NCI-H2171 treated with DMSO at 0.1 percent for 48 hours (cell line): Measurements from ENCODE around the gene COL25A1.
"Not testable (repeated sequence)": the region's sequence is repeated elsewhere in the genome, so short reads cannot be mapped to it uniquely, and the experiment has no call there.

Source experiments
- DNase-seq: peaks from one replicate; lab custom pipeline; 2025; lab: John Stamatoyannopoulos, UW

Gene COL25A1

GRCh38 chr4:108950158-108950915, 352.1 kb downstream of the COL25A1 start:
- DNase-seq, result no peak

- DNase-seq, result no peak
Observed at GRCh38 chr4:108947526-108947925, 354.9 kb downstream of the COL25A1 start.

- DNase-seq, result no peak
Observed at GRCh38 chr4:108946237-108946636, 356.2 kb downstream of the COL25A1 start.

GRCh38 chr4:108943976-108944591, 358.4 kb downstream of the COL25A1 start:
- DNase-seq, result no peak

GRCh38 chr4:108943371-108943770, 359.1 kb downstream of the COL25A1 start:
- no peak for DNase-seq

GRCh38 chr4:108941904-108942430, 360.5 kb downstream of the COL25A1 start:
- no peak for DNase-seq

- DNase-seq, result no peak
Observed at GRCh38 chr4:108940634-108941033, 361.8 kb downstream of the COL25A1 start.

GRCh38 chr4:108940149-108940548, 362.3 kb downstream of the COL25A1 start:
- no peak for DNase-seq

GRCh38 chr4:108937066-108937465, 365.4 kb downstream of the COL25A1 start:
- DNase-seq, result no peak

- DNase-seq, result not testable (repeated sequence)
Observed at GRCh38 chr4:108933925-108934324, 368.5 kb downstream of the COL25A1 start.

- DNase-seq, result no peak
Observed at GRCh38 chr4:108933046-108933445, 369.4 kb downstream of the COL25A1 start.

- no peak for DNase-seq
Observed at GRCh38 chr4:108931926-108932325, 370.5 kb downstream of the COL25A1 start.

- DNase-seq, result no peak
Observed at GRCh38 chr4:108930186-108930585, 372.3 kb downstream of the COL25A1 start.

- DNase-seq, result no peak
Observed at GRCh38 chr4:108926781-108927180, 375.7 kb downstream of the COL25A1 start.

- DNase-seq, result no peak
Observed at GRCh38 chr4:108926061-108926460, 376.4 kb downstream of the COL25A1 start.

GRCh38 chr4:108922191-108922590, 380.3 kb downstream of the COL25A1 start:
- no peak for DNase-seq

- no peak for DNase-seq
Observed at GRCh38 chr4:108920395-108921087, 381.9 kb downstream of the COL25A1 start.

GRCh38 chr4:108919226-108919893, 383.1 kb downstream of the COL25A1 start:
- no peak for DNase-seq

GRCh38 chr4:108917255-108917654, 385.2 kb downstream of the COL25A1 start:
- DNase-seq, result no peak

GRCh38 chr4:108916638-108917037, 385.8 kb downstream of the COL25A1 start:
- no peak for DNase-seq

GRCh38 chr4:108906866-108907367, 395.5 kb downstream of the COL25A1 start:
- no peak for DNase-seq

- no peak for DNase-seq
Observed at GRCh38 chr4:108906006-108906405, 396.5 kb downstream of the COL25A1 start.
